Endothelial cell (in vitro differentiated cells): ENCODE measurements around the gene PTGFRN. TPM values are rescaled to one million over a fixed set of nuclear protein-coding genes. Genes with fewer than 3 reads are reported as not detected.

ENCODE experiments used
- DNase-seq: peaks from one replicate; pipeline ENCODE4 v3.0.0; 2021; ENCODE audit warnings: low spot score
- H3K27ac Mint-ChIP-seq: one replicate; pipeline ENCODE4 v1.8.0; 2021; ENCODE audit warnings: mixed read lengths, inconsistent platforms; ENCODE audit not compliant: unreplicated experiment
- H3K27me3 Mint-ChIP-seq: one replicate; pipeline ENCODE4 v1.8.0; 2021; ENCODE audit warnings: mild to moderate bottlenecking, moderate library complexity, mixed read lengths, inconsistent platforms; ENCODE audit not compliant: unreplicated experiment
- H3K36me3 Mint-ChIP-seq: one replicate; pipeline ENCODE4 v1.8.0; 2021; ENCODE audit warnings: mild to moderate bottlenecking, low read depth, mixed read lengths, inconsistent platforms; ENCODE audit not compliant: unreplicated experiment
- H3K4me1 Mint-ChIP-seq: one replicate; pipeline ENCODE4 v1.8.0; 2021; ENCODE audit warnings: mild to moderate bottlenecking, mixed read lengths, inconsistent platforms; ENCODE audit not compliant: unreplicated experiment
- H3K4me3 Mint-ChIP-seq: one replicate; pipeline ENCODE4 v1.8.0; 2021; ENCODE audit warnings: mild to moderate bottlenecking, mixed read lengths, inconsistent platforms; ENCODE audit not compliant: unreplicated experiment
- H3K9me3 Mint-ChIP-seq: one replicate; pipeline ENCODE4 v1.8.0; 2021; ENCODE audit warnings: mixed read lengths, inconsistent platforms; ENCODE audit not compliant: unreplicated experiment
- total RNA-seq: library from RNA; stranded (reverse); fragmentation: NEBNext Ultra II Directional; extraction: Animal tissue kit (Norgen Biotek cat#: 25700); gene quantifications from one replicate; pipeline ENCODE4 v1.2.1, GENCODE V29; 2021; ENCODE audit not compliant: unreplicated experiment
- TF ChIP-seq, protein P1 (sequence below): fragments of 200-600 bp; sonication (generic); IDR thresholded peaks from one replicate; pipeline ENCODE4 v1.5.0; 2021; ENCODE audit warnings: antibody characterized with exemption; ENCODE audit not compliant: unreplicated experiment

The PTGFRN gene
- total RNA-seq, 1 donor from 2014 or later, result 23.7 TPM

DNA sequence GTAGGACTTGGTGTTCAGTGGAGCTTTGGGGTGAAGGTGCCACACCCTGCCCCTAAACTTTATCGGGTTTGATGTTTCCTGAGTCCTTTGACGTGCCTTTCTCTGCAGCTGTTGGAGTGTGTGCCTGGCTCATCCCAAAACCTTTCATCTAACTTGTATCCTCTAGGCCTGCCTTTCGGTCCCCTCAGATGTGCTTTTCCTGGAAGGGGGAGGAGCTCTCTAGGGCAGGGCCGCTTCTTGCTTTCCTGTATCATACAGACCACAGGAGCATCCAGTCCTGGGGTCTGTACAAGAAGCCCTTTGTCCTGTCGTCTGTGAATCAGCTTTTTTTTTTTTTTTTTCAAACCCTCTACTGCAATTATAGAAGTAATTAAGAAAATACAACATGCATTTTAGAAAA, 35.7 kb downstream of the PTGFRN start:
- Mint-ChIP-seq H3K4me3 (no peak overlapping the region), H3K27ac (no peak overlapping the region), H3K9me3 (no peaks in the 10 kb centered on the region), H3K36me3 (peaks cover 4% of the 10 kb centered on the region), H3K4me1 (peaks cover 21% of the 10 kb centered on the region), H3K27me3 (peaks cover 4% of the 10 kb centered on the region)
- TF ChIP-seq, protein P1, sequence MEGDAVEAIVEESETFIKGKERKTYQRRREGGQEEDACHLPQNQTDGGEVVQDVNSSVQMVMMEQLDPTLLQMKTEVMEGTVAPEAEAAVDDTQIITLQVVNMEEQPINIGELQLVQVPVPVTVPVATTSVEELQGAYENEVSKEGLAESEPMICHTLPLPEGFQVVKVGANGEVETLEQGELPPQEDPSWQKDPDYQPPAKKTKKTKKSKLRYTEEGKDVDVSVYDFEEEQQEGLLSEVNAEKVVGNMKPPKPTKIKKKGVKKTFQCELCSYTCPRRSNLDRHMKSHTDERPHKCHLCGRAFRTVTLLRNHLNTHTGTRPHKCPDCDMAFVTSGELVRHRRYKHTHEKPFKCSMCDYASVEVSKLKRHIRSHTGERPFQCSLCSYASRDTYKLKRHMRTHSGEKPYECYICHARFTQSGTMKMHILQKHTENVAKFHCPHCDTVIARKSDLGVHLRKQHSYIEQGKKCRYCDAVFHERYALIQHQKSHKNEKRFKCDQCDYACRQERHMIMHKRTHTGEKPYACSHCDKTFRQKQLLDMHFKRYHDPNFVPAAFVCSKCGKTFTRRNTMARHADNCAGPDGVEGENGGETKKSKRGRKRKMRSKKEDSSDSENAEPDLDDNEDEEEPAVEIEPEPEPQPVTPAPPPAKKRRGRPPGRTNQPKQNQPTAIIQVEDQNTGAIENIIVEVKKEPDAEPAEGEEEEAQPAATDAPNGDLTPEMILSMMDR, result no peak
- no peak for DNase-seq

DNA sequence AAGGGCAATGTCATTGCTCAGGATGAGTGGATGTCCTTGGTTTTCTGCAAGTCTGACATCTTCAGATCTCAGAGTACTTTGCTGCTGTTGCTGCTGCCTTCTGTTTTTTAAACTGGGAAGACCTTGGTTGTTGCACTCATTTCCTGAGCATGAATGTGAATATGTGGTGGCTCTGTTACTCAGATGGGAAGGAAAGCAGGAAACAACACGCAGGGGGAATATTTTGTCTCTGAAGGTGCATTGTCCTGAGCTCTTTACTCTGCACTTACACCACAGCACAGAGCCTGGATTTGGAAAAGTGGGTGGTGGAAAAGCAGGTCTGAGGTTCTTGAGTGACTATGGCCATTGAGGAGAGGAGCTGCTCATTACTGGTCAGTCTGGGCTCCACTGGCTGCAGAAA, 36.3 kb downstream of the PTGFRN start:
- Mint-ChIP-seq H3K4me1 (peaks cover 22% of the 10 kb centered on the region), H3K9me3 (no peaks in the 10 kb centered on the region), H3K27ac (no peak overlapping the region), H3K27me3 (peaks cover 4% of the 10 kb centered on the region), H3K36me3 (peaks cover 4% of the 10 kb centered on the region), H3K4me3 (no peak overlapping the region)
- TF ChIP-seq, protein P1, result no peak
- no peak for DNase-seq

DNA sequence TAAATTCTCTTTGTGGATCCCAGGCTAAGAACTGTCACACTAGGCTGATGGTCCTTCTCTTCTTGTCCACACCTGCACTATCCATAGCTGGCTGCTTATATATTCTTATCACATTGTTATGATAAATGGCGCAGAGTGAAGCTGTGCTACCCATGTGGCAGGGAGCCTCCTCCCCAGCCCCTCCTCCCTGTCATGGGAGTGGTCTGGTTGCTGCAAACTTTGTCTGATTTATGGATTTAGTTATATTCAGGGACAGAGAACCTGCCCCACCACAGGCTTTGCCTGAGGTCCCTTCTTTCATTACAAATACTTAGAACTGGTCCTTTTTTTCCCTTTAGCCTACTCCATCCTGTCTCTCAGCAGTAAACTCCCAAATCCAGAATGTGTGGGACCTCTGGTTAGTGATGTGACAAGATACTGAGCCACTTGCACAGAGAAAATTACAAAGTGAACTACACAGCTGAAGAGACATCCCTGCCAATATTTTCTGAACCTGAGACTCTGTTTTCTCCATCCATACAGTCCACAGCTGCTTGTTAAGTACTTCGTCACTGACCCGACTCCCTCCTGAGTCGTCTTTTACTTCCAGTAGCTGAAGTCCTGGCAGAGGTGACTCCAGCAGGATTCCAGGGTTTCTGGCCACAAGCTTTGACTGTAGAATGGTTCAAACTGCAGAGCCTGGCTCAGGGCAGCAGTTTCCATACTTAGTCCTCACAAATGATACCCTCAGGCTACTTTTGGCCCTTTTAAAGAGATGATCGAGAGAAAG, 37.6 kb downstream of the PTGFRN start:
- H3K36me3 Mint-ChIP-seq, result peaks cover 4% of the 10 kb centered on the region
- H3K4me3 Mint-ChIP-seq, result no peak overlapping the region
- TF ChIP-seq, protein P1, result no peak

DNA sequence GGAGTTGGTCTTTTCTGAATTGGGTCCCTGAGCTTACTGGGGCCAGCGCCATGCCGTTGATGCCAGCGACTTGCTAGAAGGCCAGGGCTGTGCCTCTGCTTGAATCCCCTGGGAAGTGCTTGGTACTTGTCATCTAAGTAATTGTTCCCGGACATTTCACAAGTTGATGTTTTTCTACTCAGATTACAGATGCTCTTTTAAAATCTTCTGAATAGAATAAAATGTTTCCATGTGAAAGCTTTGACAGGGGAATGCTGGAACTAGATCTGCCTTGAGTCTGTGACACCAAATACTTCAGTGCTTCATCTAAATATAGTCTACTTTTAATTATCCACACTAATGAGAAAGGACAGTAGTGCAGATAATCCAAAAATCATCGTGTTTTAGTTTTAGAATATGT, 38.3 kb downstream of the PTGFRN start:
- H3K27ac Mint-ChIP-seq, result no peak overlapping the region
- H3K27me3 Mint-ChIP-seq, result peaks cover 4% of the 10 kb centered on the region
- no peak for DNase-seq
- TF ChIP-seq, protein P1, result no peak
- no peaks in the 10 kb centered on the region for H3K9me3 Mint-ChIP-seq
- H3K36me3 Mint-ChIP-seq, result peaks cover 4% of the 10 kb centered on the region
- H3K4me3 Mint-ChIP-seq, result no peak overlapping the region
- H3K4me1 Mint-ChIP-seq, result peaks cover 22% of the 10 kb centered on the region

More for the DNA sequence above, 37.6 kb downstream of the PTGFRN start:
- Mint-ChIP-seq H3K4me1 (peaks cover 22% of the 10 kb centered on the region), H3K27ac (no peak overlapping the region), H3K27me3 (peaks cover 4% of the 10 kb centered on the region), H3K9me3 (no peaks in the 10 kb centered on the region)
- DNase-seq, result no peak

DNA sequence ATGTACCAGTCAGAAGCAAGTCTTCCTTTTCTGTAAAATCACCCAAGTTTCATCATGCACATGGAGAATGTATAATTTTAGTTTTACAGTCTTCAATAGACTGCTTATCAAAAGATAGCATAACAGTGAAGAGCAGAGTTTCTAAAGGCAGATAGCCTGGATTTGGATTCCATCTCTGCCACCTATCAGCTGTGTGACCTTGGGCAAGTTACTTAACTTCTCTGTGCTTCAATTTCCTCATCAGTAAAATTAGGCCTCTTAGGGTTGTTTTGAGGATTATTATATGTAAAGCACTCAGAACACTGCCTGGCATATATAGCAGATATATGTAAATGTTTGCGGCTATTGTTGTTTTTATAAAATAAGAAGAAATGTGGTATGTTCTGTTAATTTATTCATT, 38.9 kb downstream of the PTGFRN start:
- peaks cover 4% of the 10 kb centered on the region for H3K27me3 Mint-ChIP-seq
- no peaks in the 10 kb centered on the region for H3K9me3 Mint-ChIP-seq
- TF ChIP-seq, protein P1, result no peak
- H3K4me3 Mint-ChIP-seq, result no peak overlapping the region
- no peak for DNase-seq
- H3K4me1 Mint-ChIP-seq, result peaks cover 22% of the 10 kb centered on the region
- peaks cover 4% of the 10 kb centered on the region for H3K36me3 Mint-ChIP-seq
- H3K27ac Mint-ChIP-seq, result no peak overlapping the region
